Measurements from ENCODE around the gene PRM3. TPM values are rescaled to one million over a fixed set of nuclear protein-coding genes. Genes with fewer than 3 reads are reported as not detected.

PRM3 gene
- total RNA-seq, 4 donors from 2014 or later, result not detected

- Histone ChIP-seq H3K4me3 (no peak overlapping the region), H3K9me3 (no peaks in the 10 kb centered on the region), H3K27me3 (no peaks in the 10 kb centered on the region), H3K27ac (no peak overlapping the region), H3K36me3 (no peaks in the 10 kb centered on the region), H3K4me1 (peaks cover 0 to 3% (median 0%) of the 10 kb centered on the region in 3 donors)
- 71 to 80% methylated on average over 7 of the region's 9 CpGs for WGBS, 2 donors (ENCODE audit: low coverage in 1 of 2)
- TF ChIP-seq POLR2AphosphoS5 (IDR thresholded peaks at IDR 0.05) (no peak), EP300 (IDR thresholded peaks at IDR 0.05) (no peak)
- no peak for ATAC-seq
Measured at GRCh38 chr16:11264155-11264832, 9.1 kb downstream of the PRM3 start.

DNA sequence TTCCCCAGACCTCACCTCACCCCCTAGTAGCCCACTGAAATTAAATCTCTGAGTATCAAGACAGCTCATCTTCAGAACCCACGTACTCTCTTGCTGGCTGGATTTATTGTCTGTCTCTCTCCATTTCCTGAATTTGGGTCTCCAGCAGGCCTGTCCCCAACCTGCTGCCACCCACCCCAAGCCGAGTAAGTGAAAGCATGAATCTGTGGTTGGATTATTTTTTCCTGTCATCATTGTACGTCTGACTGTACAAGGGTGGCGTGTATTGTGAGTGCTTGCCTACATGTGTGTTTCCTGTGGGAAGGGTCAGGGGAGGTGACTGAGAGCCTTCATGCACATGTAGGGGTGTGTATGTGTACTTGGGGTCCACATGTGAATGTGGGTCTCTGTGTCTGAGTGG, 9.7 kb downstream of the PRM3 start:
- Histone ChIP-seq H3K9me3 (no peaks in the 10 kb centered on the region), H3K27me3 (no peaks in the 10 kb centered on the region), H3K4me1 (peaks cover 0 to 8% (median 0%) of the 10 kb centered on the region in 3 donors), H3K27ac (no peak overlapping the region), H3K36me3 (no peaks in the 10 kb centered on the region), H3K4me3 (no peak overlapping the region)
- 63 to 78% methylated on average over 2 to 3 of the region's 4 CpGs for WGBS, 2 donors (ENCODE audit: low coverage in 1 of 2)
- no peak for TF ChIP-seq EP300 (IDR thresholded peaks at IDR 0.05)
- ATAC-seq, result no peak

DNA sequence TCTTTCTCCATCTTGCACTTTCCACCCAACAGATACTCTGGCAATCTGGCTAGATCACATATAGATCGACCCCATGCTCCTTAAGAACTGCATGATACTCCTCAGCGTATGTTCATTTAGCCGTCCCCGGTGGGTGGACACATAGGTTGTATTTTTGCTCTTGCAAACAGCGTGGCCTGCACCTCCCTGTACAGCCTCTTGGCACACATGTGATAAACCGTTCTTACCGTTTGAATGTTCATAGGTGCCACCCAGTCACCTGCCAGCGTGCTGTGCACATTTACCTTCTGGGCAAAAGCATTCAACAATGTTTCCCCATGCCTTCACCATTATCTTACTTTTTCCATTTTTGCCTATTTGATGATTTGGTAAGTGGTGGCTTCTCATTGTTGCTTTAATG, 10.5 kb downstream of the PRM3 start:
- Histone ChIP-seq H3K27me3 (no peaks in the 10 kb centered on the region), H3K9me3 (no peaks in the 10 kb centered on the region), H3K4me1 (peaks cover 0 to 16% (median 0%) of the 10 kb centered on the region in 3 donors), H3K36me3 (no peaks in the 10 kb centered on the region), H3K27ac (no peak overlapping the region), H3K4me3 (no peak overlapping the region)
- no peak for TF ChIP-seq POLR2A (IDR thresholded peaks at IDR 0.05)
- WGBS, 2 donors (ENCODE audit: low coverage in 1 of 2), result 78 to 88% methylated on average over 7 to 8 of the region's 8 CpGs
- ATAC-seq, result no peak

DNA sequence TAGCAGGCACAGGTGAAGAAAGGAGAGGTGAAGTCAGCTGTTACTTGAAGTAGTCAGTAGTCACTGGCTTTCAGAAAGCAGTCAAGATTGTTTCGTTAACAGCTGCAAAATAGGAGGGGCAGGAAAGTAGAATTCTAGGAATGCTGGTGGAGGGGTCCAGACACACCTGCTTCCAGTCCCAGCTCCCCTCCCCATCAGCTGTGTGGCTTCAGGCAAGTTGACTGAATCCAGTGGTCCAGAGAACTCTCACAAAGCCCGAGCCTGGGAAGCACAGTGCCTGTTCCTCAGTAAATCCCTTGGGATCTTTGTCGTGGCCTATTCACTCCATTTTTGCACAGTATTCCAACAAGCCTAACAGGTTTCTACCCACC, 12.8 kb downstream of the PRM3 start:
- TF ChIP-seq POLR2AphosphoS5 (IDR thresholded peaks at IDR 0.05), result no peak
- TF ChIP-seq POLR2A (IDR thresholded peaks at IDR 0.05), result no peak
- no peak for TF ChIP-seq EP300 (IDR thresholded peaks at IDR 0.05)
- TF ChIP-seq, protein P1, sequence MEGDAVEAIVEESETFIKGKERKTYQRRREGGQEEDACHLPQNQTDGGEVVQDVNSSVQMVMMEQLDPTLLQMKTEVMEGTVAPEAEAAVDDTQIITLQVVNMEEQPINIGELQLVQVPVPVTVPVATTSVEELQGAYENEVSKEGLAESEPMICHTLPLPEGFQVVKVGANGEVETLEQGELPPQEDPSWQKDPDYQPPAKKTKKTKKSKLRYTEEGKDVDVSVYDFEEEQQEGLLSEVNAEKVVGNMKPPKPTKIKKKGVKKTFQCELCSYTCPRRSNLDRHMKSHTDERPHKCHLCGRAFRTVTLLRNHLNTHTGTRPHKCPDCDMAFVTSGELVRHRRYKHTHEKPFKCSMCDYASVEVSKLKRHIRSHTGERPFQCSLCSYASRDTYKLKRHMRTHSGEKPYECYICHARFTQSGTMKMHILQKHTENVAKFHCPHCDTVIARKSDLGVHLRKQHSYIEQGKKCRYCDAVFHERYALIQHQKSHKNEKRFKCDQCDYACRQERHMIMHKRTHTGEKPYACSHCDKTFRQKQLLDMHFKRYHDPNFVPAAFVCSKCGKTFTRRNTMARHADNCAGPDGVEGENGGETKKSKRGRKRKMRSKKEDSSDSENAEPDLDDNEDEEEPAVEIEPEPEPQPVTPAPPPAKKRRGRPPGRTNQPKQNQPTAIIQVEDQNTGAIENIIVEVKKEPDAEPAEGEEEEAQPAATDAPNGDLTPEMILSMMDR (IDR thresholded peaks at IDR 0.05), result no peak
- no peaks in the 10 kb centered on the region for H3K27me3 ChIP-seq
- no peak overlapping the region for H3K4me3 ChIP-seq
- no peaks in the 10 kb centered on the region for H3K36me3 ChIP-seq
- H3K4me1 ChIP-seq, result peaks cover 0 to 29% (median 4%) of the 10 kb centered on the region in 3 donors
- no peak for ATAC-seq
- WGBS, 2 donors (ENCODE audit: low coverage in 1 of 2), result 81 to 88% methylated on average over 1 to 3 of the region's 3 CpGs
- no peaks in the 10 kb centered on the region for H3K9me3 ChIP-seq
- no peak overlapping the region for H3K27ac ChIP-seq

GRCh38 chr16:11259655-11260595, 13.5 kb downstream of the PRM3 start:
- Histone ChIP-seq H3K36me3 (no peaks in the 10 kb centered on the region), H3K27ac (peak overlapping the region in 1 of 4 donors; percentile 5), H3K27me3 (no peaks in the 10 kb centered on the region), H3K4me3 (no peak overlapping the region), H3K9me3 (no peaks in the 10 kb centered on the region), H3K4me1 (peaks cover 0 to 36% (median 4%) of the 10 kb centered on the region in 3 donors)
- TF ChIP-seq POLR2AphosphoS5 (IDR thresholded peaks at IDR 0.05) (no peak), POLR2A (IDR thresholded peaks at IDR 0.05) (no peak), EP300 (IDR thresholded peaks at IDR 0.05) (no peak)
- TF ChIP-seq, protein P1 (IDR thresholded peaks at IDR 0.05), result no peak
- 92 to 100% methylated on average over 1 to 8 of the region's 12 CpGs for WGBS, 2 donors (ENCODE audit: low coverage in 1 of 2)
- no peak for ATAC-seq

DNA sequence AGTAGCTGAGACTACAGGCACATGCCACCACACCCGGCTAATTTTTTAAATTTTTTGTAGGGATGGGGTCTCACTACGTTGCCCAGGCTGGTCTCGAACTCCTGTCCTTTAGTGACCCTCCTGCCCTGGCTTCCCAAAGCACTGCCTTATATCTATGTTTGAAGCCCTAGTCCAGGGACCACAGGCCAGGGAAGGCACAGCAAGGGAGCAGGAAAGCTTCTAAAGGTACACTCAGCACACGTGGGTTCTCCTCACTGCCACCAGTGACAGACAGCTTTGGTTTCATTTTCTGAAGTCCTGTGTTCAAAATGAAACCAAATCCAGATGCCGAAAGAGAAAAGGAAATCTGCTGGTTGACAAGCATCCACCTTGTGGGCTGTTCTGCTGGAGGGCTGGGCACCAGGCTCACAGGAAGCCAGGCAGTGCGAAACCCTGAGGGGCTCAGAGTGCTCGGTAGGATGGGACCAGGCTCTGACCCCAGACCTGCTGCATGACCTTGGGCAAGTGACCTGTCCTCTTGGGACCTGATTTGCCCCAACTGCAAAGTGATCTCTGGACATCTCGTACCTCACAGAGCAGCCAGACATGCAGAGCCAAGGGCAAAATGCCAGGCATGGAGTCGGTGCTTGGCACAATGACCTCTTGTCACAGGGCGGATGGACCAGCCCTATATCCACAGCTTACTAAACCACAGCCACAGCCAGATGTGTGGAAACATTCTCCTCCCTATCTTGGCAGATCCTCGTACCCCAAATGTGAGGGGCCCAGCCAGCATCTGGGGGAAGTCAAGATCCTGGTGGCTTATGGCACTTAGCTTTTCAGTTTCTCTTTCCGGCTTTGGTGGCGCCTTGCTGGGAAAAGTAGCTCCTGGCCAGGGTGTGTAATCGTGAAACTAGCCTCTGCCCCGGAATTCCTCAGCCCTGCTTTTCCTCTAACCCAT, 14.6 kb downstream of the PRM3 start:
- 15 to 35% methylated on average over 4 to 5 of the region's 15 CpGs for WGBS, 2 donors (ENCODE audit: low coverage in 1 of 2)
- ATAC-seq, result no peak
- peak overlapping the region in 1 of 2 donors; percentile 0 for H3K4me3 ChIP-seq
- H3K27me3 ChIP-seq, result no peaks in the 10 kb centered on the region
- peaks cover 0 to 47% (median 4%) of the 10 kb centered on the region in 3 donors for H3K4me1 ChIP-seq
- TF ChIP-seq POLR2AphosphoS5 (IDR thresholded peaks at IDR 0.05), result no peak
- no peak for TF ChIP-seq EP300 (IDR thresholded peaks at IDR 0.05)
- TF ChIP-seq, protein P1 (IDR thresholded peaks at IDR 0.05), result no peak
- no peak for TF ChIP-seq POLR2A (IDR thresholded peaks at IDR 0.05)
- H3K9me3 ChIP-seq, result no peaks in the 10 kb centered on the region
- H3K27ac ChIP-seq, result peak overlapping the region in 2 of 4 donors; percentile 5 to 45
- H3K36me3 ChIP-seq, result no peaks in the 10 kb centered on the region

All from gastroesophageal sphincter (tissue), 4 donors.